Neural progenitor cell (in vitro differentiated cells): Measurements from ENCODE around the gene LDB2.

Source experiments
- CTCF ChIP-seq: fragments of 200-600 bp; sonication (generic); IDR thresholded peaks from 2 replicates; pipeline ENCODE4 v1.5.1; 2017; ENCODE audit warnings: antibody characterized with exemption, mild to moderate bottlenecking
- EZH2 ChIP-seq: fragments of 200-600 bp; sonication (generic); IDR thresholded peaks from 2 replicates; pipeline ENCODE4 v1.6.1; 2017; ENCODE audit warnings: antibody characterized with exemption, mild to moderate bottlenecking, moderate library complexity
- EZH2phosphoT487 ChIP-seq: fragments of 200-600 bp; sonication (generic); IDR thresholded peaks from 2 replicates; pipeline ENCODE4 v1.6.1; 2017; ENCODE audit warnings: antibody characterized with exemption

- no peak for TF ChIP-seq CTCF
- TF ChIP-seq EZH2 = no peak
- TF ChIP-seq EZH2phosphoT487 = no peak
These were observed 194.0 kb downstream of the LDB2 start for GRCh38 chr4:16704489-16704888.
